ENCODE data around the gene CABLES2. TPM values are rescaled to one million over a fixed set of nuclear protein-coding genes. Genes with fewer than 3 reads are reported as not detected.

The CABLES2 gene
- total and polyA plus RNA-seq, 4 donors, result 0.92 to 3.2 (median 2.0) TPM

DNA sequence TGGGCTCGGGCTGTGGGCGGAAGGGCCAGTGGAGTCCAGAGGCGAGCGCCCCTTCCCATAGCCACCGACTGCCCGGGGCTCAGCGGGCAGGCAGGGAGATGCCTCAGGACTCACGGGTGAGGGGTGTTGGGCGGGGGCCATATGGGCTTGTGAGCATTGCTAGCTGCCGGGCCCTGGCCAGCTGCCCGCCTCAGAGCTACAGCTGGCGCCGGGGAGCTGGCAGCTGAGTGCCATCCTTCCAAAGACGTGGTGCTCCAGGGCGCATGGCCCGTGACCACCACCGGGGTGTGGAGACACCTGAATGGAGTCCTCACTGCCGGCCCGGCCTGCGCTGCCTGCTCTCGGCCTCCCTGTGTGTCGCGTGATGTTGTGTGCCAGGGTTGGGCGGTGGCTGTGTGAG lies 30.8 kb upstream of the CABLES2 start:
- Histone ChIP-seq H3K36me3 (ENCODE audit: control insufficient read depth in 4 of 4, insufficient read depth in 3 of 4, low read depth in 1 of 4, low read length in 3 of 4) (no peaks in the 10 kb centered on the region), H3K4me3 (ENCODE audit: low read depth in 1 of 3, low read length in 3 of 3) (no peak overlapping the region), H3K27me3 (ENCODE audit: control insufficient read depth in 4 of 4, insufficient read depth in 4 of 4, low read length in 3 of 4) (peaks cover 0 to 3% (median 1%) of the 10 kb centered on the region in 4 donors), H3K27ac (ENCODE audit: low read depth in 1 of 2, low read length in 2 of 2) (no peak overlapping the region), H3K4me1 (ENCODE audit: control insufficient read depth in 4 of 4, insufficient read depth in 4 of 4, low read length in 3 of 4) (no peaks in the 10 kb centered on the region), H3K9ac (ENCODE audit: low read depth in 1 of 2, low read length in 2 of 2) (no peak overlapping the region), H3K9me3 (ENCODE audit: control insufficient read depth in 4 of 4, low read length in 3 of 4) (no peaks in the 10 kb centered on the region)
- no peak for DNase-seq (ENCODE audit: low spot score)
- 81% methylated on average over 24 of the region's 24 CpGs for WGBS
- no peak for TF ChIP-seq NR2F2 (IDR thresholded peaks at IDR 0.05)
- TF ChIP-seq TAF1 (conservative IDR thresholded peaks at IDR 0.05), result no peak
- no peak for TF ChIP-seq GABPA (IDR thresholded peaks at IDR 0.05 in 1 of 2, conservative IDR thresholded peaks at IDR 0.05 in 1 of 2)
- TF ChIP-seq, protein P1, sequence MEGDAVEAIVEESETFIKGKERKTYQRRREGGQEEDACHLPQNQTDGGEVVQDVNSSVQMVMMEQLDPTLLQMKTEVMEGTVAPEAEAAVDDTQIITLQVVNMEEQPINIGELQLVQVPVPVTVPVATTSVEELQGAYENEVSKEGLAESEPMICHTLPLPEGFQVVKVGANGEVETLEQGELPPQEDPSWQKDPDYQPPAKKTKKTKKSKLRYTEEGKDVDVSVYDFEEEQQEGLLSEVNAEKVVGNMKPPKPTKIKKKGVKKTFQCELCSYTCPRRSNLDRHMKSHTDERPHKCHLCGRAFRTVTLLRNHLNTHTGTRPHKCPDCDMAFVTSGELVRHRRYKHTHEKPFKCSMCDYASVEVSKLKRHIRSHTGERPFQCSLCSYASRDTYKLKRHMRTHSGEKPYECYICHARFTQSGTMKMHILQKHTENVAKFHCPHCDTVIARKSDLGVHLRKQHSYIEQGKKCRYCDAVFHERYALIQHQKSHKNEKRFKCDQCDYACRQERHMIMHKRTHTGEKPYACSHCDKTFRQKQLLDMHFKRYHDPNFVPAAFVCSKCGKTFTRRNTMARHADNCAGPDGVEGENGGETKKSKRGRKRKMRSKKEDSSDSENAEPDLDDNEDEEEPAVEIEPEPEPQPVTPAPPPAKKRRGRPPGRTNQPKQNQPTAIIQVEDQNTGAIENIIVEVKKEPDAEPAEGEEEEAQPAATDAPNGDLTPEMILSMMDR (IDR thresholded peaks at IDR 0.05; ENCODE audit: low read depth, low read length, missing input control), result no peak
- TF ChIP-seq RAD21 (IDR thresholded peaks at IDR 0.05), result no peak
- no peak for TF ChIP-seq FOXA1 (IDR thresholded peaks at IDR 0.05)
- no peak for TF ChIP-seq YY1 (IDR thresholded peaks at IDR 0.05)
- no peak for TF ChIP-seq FOXA2 (IDR thresholded peaks at IDR 0.05)
- TF ChIP-seq, protein P2, sequence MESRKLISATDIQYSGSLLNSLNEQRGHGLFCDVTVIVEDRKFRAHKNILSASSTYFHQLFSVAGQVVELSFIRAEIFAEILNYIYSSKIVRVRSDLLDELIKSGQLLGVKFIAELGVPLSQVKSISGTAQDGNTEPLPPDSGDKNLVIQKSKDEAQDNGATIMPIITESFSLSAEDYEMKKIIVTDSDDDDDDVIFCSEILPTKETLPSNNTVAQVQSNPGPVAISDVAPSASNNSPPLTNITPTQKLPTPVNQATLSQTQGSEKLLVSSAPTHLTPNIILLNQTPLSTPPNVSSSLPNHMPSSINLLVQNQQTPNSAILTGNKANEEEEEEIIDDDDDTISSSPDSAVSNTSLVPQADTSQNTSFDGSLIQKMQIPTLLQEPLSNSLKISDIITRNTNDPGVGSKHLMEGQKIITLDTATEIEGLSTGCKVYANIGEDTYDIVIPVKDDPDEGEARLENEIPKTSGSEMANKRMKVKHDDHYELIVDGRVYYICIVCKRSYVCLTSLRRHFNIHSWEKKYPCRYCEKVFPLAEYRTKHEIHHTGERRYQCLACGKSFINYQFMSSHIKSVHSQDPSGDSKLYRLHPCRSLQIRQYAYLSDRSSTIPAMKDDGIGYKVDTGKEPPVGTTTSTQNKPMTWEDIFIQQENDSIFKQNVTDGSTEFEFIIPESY (IDR thresholded peaks at IDR 0.05), result no peak
- no peak for TF ChIP-seq EGR1 (IDR thresholded peaks at IDR 0.05; ENCODE audit: low read depth in 2 of 2)
- no peak for TF ChIP-seq JUND (IDR thresholded peaks at IDR 0.05)
- TF ChIP-seq RXRA (IDR thresholded peaks at IDR 0.05), result no peak

DNA sequence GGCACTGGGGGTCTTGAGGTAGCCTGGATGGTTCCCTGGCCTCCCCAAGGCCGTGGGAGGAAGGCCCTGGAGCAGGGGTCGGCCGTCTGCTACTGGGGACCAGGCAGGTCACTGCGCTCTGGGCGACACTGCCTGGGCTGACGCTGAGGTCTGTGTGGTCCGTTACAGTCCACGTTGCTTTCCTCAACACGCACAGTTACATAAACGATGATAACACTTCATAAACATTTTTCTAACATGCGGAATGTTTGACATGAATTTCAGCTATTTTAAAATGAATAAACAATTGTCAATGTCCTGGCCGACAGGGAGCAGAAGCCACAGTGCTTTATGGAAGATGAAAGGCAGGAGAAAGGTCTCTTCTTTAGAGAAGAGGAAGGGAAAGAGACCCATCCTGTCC lies 30.4 kb upstream of the CABLES2 start:
- no peak overlapping the region for H3K27ac ChIP-seq (ENCODE audit: low read depth in 1 of 2, low read length in 2 of 2)
- H3K4me3 ChIP-seq (ENCODE audit: low read depth in 1 of 3, low read length in 3 of 3), result no peak overlapping the region
- 69% methylated on average over 12 of the region's 12 CpGs for WGBS
- no peak for DNase-seq (ENCODE audit: low spot score)
- peaks cover 0 to 3% (median 1%) of the 10 kb centered on the region in 4 donors for H3K27me3 ChIP-seq (ENCODE audit: control insufficient read depth in 4 of 4, insufficient read depth in 4 of 4, low read length in 3 of 4)
- TF ChIP-seq FOXA2 (IDR thresholded peaks at IDR 0.05) (no peak), RAD21 (IDR thresholded peaks at IDR 0.05) (no peak), RXRA (IDR thresholded peaks at IDR 0.05) (peak in 1 of 2 donors; percentile 46), SP1 (IDR thresholded peaks at IDR 0.05) (no peak)
- H3K36me3 ChIP-seq (ENCODE audit: control insufficient read depth in 4 of 4, insufficient read depth in 3 of 4, low read depth in 1 of 4, low read length in 3 of 4), result no peaks in the 10 kb centered on the region
- no peak overlapping the region for H3K9ac ChIP-seq (ENCODE audit: low read depth in 1 of 2, low read length in 2 of 2)
- H3K9me3 ChIP-seq (ENCODE audit: control insufficient read depth in 4 of 4, low read length in 3 of 4), result no peaks in the 10 kb centered on the region
- no peaks in the 10 kb centered on the region for H3K4me1 ChIP-seq (ENCODE audit: control insufficient read depth in 4 of 4, insufficient read depth in 4 of 4, low read length in 3 of 4)

DNA sequence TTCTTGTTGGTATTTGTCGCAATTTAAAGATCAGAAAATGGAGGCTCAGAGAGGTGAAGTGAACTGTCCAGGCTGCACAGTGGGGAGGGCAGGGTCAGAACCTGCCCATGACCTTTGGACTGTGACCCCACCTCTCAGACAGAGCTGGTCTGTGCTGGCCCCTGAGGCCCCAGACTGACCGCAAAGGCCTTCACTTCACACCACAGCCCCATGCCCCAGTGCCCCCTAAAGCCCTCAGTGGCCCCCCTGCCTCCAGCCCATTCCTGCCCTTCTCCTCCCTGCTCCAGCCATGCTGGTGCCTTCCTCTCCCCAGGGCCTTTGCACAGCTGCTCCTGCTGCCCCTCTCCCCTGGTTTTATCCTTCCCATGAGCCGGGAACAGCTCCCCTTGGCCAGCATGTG lies 29.6 kb upstream of the CABLES2 start:
- Histone ChIP-seq H3K27ac (ENCODE audit: low read depth in 1 of 2, low read length in 2 of 2) (no peak overlapping the region), H3K27me3 (ENCODE audit: control insufficient read depth in 4 of 4, insufficient read depth in 4 of 4, low read length in 3 of 4) (peaks cover 0 to 3% (median 0%) of the 10 kb centered on the region in 4 donors), H3K4me3 (ENCODE audit: low read depth in 1 of 3, low read length in 3 of 3) (no peak overlapping the region), H3K9ac (ENCODE audit: low read depth in 1 of 2, low read length in 2 of 2) (no peak overlapping the region), H3K4me1 (ENCODE audit: control insufficient read depth in 4 of 4, insufficient read depth in 4 of 4, low read length in 3 of 4) (no peaks in the 10 kb centered on the region), H3K9me3 (ENCODE audit: control insufficient read depth in 4 of 4, low read length in 3 of 4) (no peaks in the 10 kb centered on the region), H3K36me3 (ENCODE audit: control insufficient read depth in 4 of 4, insufficient read depth in 3 of 4, low read depth in 1 of 4, low read length in 3 of 4) (no peaks in the 10 kb centered on the region)
- WGBS, result 84% methylated on average over 3 of the region's 3 CpGs
- DNase-seq (ENCODE audit: low spot score), result no peak
- no peak for TF ChIP-seq RAD21 (IDR thresholded peaks at IDR 0.05)
- no peak for TF ChIP-seq RXRA (IDR thresholded peaks at IDR 0.05)
- TF ChIP-seq TAF1 (conservative IDR thresholded peaks at IDR 0.05), result no peak
- no peak for TF ChIP-seq FOXA1 (IDR thresholded peaks at IDR 0.05)
- TF ChIP-seq, protein P3, sequence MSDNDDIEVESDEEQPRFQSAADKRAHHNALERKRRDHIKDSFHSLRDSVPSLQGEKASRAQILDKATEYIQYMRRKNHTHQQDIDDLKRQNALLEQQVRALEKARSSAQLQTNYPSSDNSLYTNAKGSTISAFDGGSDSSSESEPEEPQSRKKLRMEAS (IDR thresholded peaks at IDR 0.05), result no peak
- TF ChIP-seq FOXA2 (IDR thresholded peaks at IDR 0.05), result no peak
- TF ChIP-seq HNF4A (conservative IDR thresholded peaks at IDR 0.05), result no peak
- TF ChIP-seq SP1 (IDR thresholded peaks at IDR 0.05), result no peak
- TF ChIP-seq, protein P4, sequence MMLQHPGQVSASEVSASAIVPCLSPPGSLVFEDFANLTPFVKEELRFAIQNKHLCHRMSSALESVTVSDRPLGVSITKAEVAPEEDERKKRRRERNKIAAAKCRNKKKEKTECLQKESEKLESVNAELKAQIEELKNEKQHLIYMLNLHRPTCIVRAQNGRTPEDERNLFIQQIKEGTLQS (IDR thresholded peaks at IDR 0.05), result no peak
- TF ChIP-seq NR2F2 (IDR thresholded peaks at IDR 0.05), result no peak
- no peak for TF ChIP-seq GABPA (IDR thresholded peaks at IDR 0.05 in 1 of 2, conservative IDR thresholded peaks at IDR 0.05 in 1 of 2)
- TF ChIP-seq, protein P1 (IDR thresholded peaks at IDR 0.05; ENCODE audit: low read depth, low read length, missing input control), result no peak
- TF ChIP-seq, protein P5, sequence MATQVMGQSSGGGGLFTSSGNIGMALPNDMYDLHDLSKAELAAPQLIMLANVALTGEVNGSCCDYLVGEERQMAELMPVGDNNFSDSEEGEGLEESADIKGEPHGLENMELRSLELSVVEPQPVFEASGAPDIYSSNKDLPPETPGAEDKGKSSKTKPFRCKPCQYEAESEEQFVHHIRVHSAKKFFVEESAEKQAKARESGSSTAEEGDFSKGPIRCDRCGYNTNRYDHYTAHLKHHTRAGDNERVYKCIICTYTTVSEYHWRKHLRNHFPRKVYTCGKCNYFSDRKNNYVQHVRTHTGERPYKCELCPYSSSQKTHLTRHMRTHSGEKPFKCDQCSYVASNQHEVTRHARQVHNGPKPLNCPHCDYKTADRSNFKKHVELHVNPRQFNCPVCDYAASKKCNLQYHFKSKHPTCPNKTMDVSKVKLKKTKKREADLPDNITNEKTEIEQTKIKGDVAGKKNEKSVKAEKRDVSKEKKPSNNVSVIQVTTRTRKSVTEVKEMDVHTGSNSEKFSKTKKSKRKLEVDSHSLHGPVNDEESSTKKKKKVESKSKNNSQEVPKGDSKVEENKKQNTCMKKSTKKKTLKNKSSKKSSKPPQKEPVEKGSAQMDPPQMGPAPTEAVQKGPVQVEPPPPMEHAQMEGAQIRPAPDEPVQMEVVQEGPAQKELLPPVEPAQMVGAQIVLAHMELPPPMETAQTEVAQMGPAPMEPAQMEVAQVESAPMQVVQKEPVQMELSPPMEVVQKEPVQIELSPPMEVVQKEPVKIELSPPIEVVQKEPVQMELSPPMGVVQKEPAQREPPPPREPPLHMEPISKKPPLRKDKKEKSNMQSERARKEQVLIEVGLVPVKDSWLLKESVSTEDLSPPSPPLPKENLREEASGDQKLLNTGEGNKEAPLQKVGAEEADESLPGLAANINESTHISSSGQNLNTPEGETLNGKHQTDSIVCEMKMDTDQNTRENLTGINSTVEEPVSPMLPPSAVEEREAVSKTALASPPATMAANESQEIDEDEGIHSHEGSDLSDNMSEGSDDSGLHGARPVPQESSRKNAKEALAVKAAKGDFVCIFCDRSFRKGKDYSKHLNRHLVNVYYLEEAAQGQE (IDR thresholded peaks at IDR 0.05), result no peak

All from liver (tissue), 9 donors.